Activated T-cell treated with anti-CD3 and anti-CD28 coated beads for 24 hours (primary cell): ENCODE results near the gene CMTR2.

ENCODE experiments used
- DNase-seq: peaks from one replicate; pipeline ENCODE4 v3.0.0-alpha.2; 2020; ENCODE audit warnings: low read depth

CMTR2 gene

GRCh38 chr16:71273384-71273783 is 15.8 kb downstream of the CMTR2 start:
- DNase-seq, result no peak

GRCh38 chr16:71264299-71264698 is 24.9 kb downstream of the CMTR2 start:
- DNase-seq, result no peak

- DNase-seq, result no peak
These were observed 25.6 kb downstream of the CMTR2 start for GRCh38 chr16:71263582-71263981.

GRCh38 chr16:71262391-71262790 is 26.8 kb downstream of the CMTR2 start:
- no peak for DNase-seq

GRCh38 chr16:71260995-71261394 is 28.2 kb downstream of the CMTR2 start:
- no peak for DNase-seq

GRCh38 chr16:71259086-71259485 is 30.1 kb downstream of the CMTR2 start:
- DNase-seq, result no peak

- no peak for DNase-seq
These were observed 30.8 kb downstream of the CMTR2 start for GRCh38 chr16:71258372-71258771.

- no peak for DNase-seq
These were observed 31.4 kb downstream of the CMTR2 start for GRCh38 chr16:71257768-71258167.

GRCh38 chr16:71255721-71256120 is 33.5 kb downstream of the CMTR2 start:
- DNase-seq, result no peak

GRCh38 chr16:71254832-71255525 is 34.2 kb downstream of the CMTR2 start:
- DNase-seq, result no peak

- no peak for DNase-seq
These were observed 38.6 kb downstream of the CMTR2 start for GRCh38 chr16:71250461-71251235.

GRCh38 chr16:71249399-71249798 is 39.8 kb downstream of the CMTR2 start:
- DNase-seq, result no peak

- DNase-seq, result no peak
These were observed 41.7 kb downstream of the CMTR2 start for GRCh38 chr16:71247478-71247877.

- DNase-seq, result no peak
These were observed 42.9 kb downstream of the CMTR2 start for GRCh38 chr16:71246309-71246708.

GRCh38 chr16:71244521-71244920 is 44.7 kb downstream of the CMTR2 start:
- DNase-seq, result no peak

- no peak for DNase-seq
These were observed 46.6 kb downstream of the CMTR2 start for GRCh38 chr16:71242601-71243000.

GRCh38 chr16:71242036-71242435 is 47.2 kb downstream of the CMTR2 start:
- no peak for DNase-seq
